GM21786 (cell line): Measurements from ENCODE around the gene RNF168.
"Not testable (repeated sequence)": the region's sequence is repeated elsewhere in the genome, so short reads cannot be mapped to it uniquely, and the experiment has no call there.

ENCODE experiments used
- ATAC-seq: cut with Tn5 transposase; IDR thresholded peaks from one replicate; pipeline ENCODE4 v1.9.1; 2021; ENCODE audit not compliant: unreplicated experiment

RNF168 gene

DNA sequence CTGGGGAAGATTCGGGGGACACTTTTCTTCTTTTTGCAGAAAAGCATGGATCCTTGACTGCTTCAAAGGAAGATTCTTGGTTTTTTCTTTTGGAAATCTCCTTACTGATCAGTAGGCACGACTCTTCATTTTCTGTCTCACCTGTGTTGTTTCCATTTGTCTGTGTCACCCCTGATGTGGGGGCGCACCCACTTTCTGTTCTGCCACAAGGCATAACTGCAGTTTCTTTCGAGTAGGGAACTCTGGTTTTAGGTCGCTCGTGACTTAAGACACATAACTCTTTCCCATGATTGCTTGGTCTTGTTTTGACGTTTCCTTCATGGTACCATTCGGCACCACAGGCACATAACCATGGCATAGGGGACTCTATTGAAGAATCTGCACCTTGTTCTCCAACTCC lies 31.3 kb downstream of the RNF168 start:
- ATAC-seq, result no peak

DNA sequence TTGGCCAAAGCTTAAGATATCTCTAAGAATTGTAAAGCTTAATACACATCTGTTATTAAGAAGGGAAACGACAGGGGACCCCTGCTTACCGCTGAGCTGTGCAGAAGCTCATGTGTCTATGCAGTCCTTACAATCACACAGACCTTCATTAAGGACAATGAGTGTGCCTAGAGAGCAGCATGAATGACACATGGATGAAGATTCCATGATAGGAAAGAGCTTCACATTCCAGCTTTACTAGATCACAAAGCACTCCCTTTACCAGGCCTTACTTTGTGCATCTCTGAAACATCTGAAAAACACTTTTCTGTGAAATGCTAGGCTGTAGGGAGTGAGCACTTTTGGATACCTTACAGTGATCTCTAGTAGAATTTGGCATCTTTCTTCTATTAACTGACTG lies 32.0 kb downstream of the RNF168 start:
- no peak for ATAC-seq

GRCh38 chr3:196470182-196470581 lies 33.4 kb downstream of the RNF168 start:
- ATAC-seq, result not testable (repeated sequence)

- ATAC-seq, result no peak
Observed at GRCh38 chr3:196463804-196464203, 39.8 kb downstream of the RNF168 start.

- ATAC-seq, result no peak
Observed at GRCh38 chr3:196463478-196463756, 40.2 kb downstream of the RNF168 start.

GRCh38 chr3:196462680-196463477 lies 40.7 kb downstream of the RNF168 start:
- ATAC-seq, result not testable (repeated sequence)

GRCh38 chr3:196458063-196458462 lies 45.5 kb downstream of the RNF168 start:
- no peak for ATAC-seq

- ATAC-seq, result not testable (repeated sequence)
Observed at GRCh38 chr3:196457470-196457869, 46.1 kb downstream of the RNF168 start.

- ATAC-seq, result no peak
Observed at GRCh38 chr3:196454935-196455334, 48.6 kb downstream of the RNF168 start.

GRCh38 chr3:196445391-196445790 lies 58.2 kb downstream of the RNF168 start:
- not testable (repeated sequence) for ATAC-seq

DNA sequence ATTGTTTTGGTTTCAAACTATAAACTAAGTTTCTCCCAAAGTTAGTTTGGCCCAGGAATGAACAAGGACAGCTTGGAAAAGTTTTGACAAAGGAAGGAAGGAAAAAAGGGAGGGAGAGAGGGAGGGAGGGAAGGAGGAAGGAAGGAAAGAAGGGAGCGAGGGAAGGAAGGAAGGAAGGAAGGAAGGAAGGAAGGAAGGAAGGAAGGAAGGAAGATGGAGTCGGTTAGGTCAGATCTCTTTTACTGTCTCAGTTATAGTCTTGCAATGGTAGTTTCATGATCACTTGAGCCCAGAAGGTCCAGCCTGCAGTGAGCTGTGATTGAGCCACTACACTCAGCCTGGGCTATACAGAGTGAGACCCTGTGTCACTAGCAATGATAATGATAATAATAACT lies 59.1 kb downstream of the RNF168 start:
- ATAC-seq, result no peak

DNA sequence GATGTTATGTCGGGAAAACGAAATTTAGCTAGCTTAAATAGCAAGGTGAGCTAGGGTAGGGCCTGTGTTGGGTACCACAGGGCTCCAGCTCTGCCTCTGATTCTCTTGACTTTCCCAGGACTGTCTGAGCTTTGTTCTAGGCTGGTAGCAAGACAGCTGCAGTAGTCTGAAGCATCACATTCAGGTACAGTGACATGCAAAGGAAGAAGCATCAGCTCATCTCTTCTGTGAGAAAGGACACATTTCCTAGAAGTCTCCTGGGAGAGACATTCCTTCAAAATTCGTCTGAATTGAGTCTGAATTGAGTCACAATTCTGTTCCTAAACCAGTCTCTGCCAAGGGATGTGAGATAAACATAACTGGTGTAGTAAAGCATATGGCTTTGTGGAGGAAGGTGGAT lies 62.9 kb downstream of the RNF168 start:
- peak; percentile 35 for ATAC-seq

DNA sequence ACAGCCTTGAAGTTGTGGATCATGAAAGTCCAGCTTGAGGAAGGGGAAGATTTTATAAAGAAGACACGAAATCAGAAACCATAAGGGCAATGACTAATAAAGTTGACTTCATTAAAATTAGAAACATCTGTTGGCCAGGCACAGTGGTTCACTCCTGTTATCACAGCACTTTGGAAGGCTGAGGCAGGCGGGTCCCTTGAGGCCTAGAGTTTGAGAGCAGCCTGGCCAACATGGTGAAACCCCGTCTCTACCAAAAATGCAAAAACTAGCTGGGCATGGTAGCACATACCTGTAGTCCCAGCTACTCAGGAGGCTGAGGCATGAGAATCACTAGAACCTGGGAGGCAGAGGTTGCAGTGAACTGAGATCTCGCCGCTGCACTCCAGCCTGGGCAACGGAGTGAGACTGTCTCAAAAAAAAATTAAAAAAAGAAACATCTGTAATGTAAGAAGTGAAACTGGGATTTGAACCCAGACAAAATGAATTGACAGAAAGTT lies 63.5 kb downstream of the RNF168 start:
- ATAC-seq, result peak; percentile 56

DNA sequence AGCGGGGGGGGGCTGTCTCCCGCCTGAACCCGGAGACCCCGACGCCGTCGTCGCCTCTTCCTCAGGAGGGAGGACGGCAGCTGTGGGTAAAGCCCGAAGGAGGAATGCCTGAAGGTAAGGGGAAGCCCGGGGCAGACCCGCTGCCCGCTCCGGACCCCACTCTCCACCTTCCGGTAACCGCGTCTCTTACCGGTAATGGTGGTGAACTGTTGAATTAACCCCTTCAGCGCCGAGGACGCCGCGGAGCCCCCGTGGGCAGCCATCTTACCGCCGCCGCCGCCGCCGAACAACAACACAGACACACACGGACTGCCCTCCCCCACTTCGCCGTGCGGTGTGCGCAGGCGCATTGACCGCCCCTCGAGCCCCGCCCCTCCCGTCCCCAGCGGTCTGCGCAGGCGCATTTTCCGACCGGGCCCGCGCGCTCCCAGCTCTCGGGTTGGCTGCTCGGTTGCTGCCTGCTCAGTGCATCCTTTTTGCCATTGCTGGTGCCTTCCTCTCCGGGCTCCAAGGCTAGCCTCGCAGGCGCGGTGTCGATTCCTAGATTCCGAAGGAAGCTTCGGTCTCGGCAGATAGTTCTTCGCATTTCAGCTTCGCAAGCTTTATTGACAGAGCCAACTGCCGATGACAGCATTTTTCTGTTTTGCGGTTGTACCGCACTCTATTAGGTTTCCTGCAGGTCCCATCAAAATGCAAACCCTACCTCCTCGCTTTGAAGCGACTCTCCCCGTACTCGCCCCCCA lies 71.3 kb downstream of the RNF168 start, which contains the start of gene UBXN7:
UBXN7 (minus strand) TSS at position 291 of the 743 bp plus-strand sequence; CDS start at position 263, 28 bp downstream.
- ATAC-seq, result peak; percentile 83

- ATAC-seq, result peak; percentile 24
Observed at GRCh38 chr3:196431181-196432136, 72.1 kb downstream of the RNF168 start.

DNA sequence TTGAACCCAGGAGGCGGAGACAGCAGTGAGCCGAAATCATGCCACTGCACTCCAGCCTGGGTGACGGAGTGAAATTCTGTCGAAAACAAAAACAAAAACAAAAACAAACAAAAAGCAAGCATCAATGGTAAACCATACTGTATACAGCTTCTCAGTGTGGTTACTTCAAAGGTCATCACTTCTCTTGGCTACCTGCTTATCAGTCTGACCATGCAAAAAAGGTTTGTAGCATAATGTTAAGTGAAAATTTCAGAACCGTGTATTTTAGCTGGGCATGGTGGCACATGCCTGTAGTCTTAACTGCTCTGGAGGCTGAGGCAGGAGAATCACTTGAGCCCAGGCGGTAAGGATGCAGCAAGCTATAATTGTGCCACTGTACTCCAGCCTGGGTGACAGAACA lies 75.5 kb downstream of the RNF168 start:
- ATAC-seq, result no peak

DNA sequence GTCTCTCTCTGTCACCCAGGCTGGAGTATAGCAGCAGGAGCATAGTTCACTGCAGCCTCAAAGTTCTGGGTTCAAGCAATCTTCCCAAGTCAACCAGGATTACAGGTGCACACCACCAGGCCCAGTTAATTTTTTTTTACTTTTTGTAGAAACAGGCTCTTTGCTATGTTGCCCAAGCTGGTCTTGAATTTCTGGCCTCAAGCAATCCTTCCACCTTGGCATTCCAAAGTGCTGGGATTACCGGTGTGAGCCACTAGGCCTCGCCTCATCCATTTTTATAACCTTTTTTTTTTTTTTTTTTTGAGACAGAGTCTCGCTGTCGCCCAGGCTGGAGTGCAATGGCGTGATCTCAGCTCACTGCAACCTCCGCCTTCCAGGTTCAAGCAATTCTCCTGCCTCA lies 79.1 kb downstream of the RNF168 start:
- not testable (repeated sequence) for ATAC-seq

DNA sequence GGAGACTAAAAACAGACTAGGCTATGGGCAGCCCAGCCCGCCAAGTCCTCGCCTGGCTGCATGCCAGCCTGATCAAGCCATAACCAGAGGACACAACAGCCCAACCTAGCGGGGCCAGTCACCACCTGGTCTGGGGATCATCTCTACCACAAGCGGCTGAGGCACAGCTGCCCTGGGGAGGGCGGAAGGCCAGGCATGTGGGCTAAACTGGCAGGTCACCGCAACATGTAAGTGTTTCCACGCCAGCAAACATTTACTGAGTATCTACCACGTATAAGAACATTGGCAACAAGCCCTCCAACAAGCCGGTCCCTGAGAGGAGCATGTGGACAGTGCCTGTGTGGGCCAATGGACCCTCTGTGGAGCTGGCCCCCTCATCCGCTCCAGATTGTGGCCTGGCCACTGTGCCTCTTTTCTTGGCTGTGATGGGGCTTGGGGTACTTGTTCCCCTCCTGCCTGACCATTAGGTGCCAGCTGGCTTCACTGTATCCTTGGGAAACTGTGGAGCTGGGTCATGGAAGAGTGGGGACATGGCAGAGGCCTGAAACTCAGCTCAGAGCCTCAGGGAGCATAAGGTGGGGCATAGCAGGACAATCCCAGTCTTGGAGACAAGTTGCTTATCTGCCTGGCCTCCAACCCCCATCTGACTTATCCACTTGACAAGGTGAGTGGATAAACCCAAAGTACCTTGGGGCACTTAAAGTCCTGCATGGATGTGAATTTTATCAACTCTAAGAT lies 80.4 kb downstream of the RNF168 start:
- no peak for ATAC-seq

GRCh38 chr3:196421668-196422067 lies 81.9 kb downstream of the RNF168 start:
- not testable (repeated sequence) for ATAC-seq

DNA sequence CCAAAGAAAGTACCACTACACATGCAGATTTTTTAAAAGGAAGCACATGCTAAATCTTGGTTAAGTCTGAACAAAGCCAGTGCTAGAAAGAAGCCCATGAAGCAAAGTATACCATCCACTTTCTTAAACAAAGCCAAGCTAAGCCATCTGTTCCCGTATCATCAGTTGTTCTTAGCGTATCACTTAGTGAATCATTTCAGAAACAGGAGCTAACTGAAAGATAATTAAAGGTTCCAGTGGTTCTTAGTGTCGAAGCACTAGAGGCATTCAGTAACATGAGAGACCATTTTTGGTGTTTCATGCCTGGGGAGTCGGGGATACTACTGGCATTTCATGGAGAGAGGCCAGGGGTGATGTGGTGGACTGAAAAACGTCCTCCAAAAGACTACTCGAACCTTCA lies 84.2 kb downstream of the RNF168 start:
- ATAC-seq, result no peak
